ENCODE data around the gene PPP2R5C.

The PPP2R5C gene

DNA sequence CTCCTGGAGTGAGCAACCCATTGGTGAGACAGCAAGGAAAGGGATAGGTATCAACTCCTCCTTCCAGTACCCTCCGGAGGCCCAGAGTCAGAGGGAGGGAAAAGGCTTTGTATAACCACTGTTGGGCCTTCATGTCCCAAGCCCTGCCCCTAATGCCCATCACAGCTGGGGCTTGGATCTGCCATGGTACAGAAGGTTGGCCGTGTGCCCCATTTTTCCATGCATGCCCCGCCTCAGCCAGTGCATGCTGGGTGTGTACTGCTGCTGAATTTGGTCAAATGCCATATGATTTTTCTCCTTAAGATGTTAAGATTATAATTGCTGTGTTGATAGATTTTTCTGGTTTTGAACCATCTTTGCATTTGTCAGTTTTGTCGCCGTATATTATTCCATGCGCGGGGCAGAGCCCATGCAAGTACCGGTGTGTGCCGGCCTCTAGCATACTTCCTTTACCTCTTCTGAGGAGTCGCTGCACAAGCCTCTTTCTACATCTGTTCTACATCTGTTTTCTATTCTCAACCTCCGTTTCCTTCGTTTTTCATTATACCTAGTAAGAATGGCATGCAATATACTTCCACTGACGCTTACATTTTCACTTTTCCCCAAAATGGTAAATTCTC is 26.6 kb downstream of the PPP2R5C start:
- no peak for DNase-seq
- H3K9me3 ChIP-seq (ENCODE audit: severe bottlenecking) = no peaks in the 10 kb centered on the region
- no peak overlapping the region for H3K4me3 ChIP-seq (ENCODE audit: low read depth, low read length)
- no peak for TF ChIP-seq CTCF (IDR thresholded peaks at IDR 0.05; ENCODE audit: low read depth, low read length)
- no peaks in the 10 kb centered on the region for H3K27me3 ChIP-seq (ENCODE audit: insufficient read depth, low read depth, severe bottlenecking)
- H3K36me3 ChIP-seq = no peaks in the 10 kb centered on the region
- no peak overlapping the region for H3K27ac ChIP-seq

- Histone ChIP-seq H3K27ac (no peak overlapping the region), H3K36me3 (no peaks in the 10 kb centered on the region), H3K9me3 (ENCODE audit: severe bottlenecking) (peaks cover 4% of the 10 kb centered on the region), H3K4me3 (ENCODE audit: low read depth, low read length) (no peak overlapping the region), H3K27me3 (ENCODE audit: insufficient read depth, low read depth, severe bottlenecking) (no peaks in the 10 kb centered on the region)
- no peak for DNase-seq
- TF ChIP-seq CTCF (IDR thresholded peaks at IDR 0.05; ENCODE audit: low read depth, low read length) = no peak
Observed at GRCh38 chr14:101789222-101789621, 27.7 kb downstream of the PPP2R5C start.

GRCh38 chr14:101790232-101790631 is 28.7 kb downstream of the PPP2R5C start:
- TF ChIP-seq CTCF (IDR thresholded peaks at IDR 0.05; ENCODE audit: low read depth, low read length) = no peak
- Histone ChIP-seq H3K27me3 (ENCODE audit: insufficient read depth, low read depth, severe bottlenecking) (no peaks in the 10 kb centered on the region), H3K36me3 (no peaks in the 10 kb centered on the region), H3K9me3 (ENCODE audit: severe bottlenecking) (peaks cover 4% of the 10 kb centered on the region), H3K4me3 (ENCODE audit: low read depth, low read length) (no peak overlapping the region), H3K27ac (no peak overlapping the region)
- no peak for DNase-seq

- no peak overlapping the region for H3K27ac ChIP-seq
- no peak for DNase-seq
- H3K27me3 ChIP-seq (ENCODE audit: insufficient read depth, low read depth, severe bottlenecking) = no peaks in the 10 kb centered on the region
- H3K9me3 ChIP-seq (ENCODE audit: severe bottlenecking) = peaks cover 4% of the 10 kb centered on the region
- TF ChIP-seq CTCF (IDR thresholded peaks at IDR 0.05; ENCODE audit: low read depth, low read length) = no peak
- no peaks in the 10 kb centered on the region for H3K36me3 ChIP-seq
- H3K4me3 ChIP-seq (ENCODE audit: low read depth, low read length) = no peak overlapping the region
Observed at GRCh38 chr14:101791919-101792572, 30.5 kb downstream of the PPP2R5C start.

- Histone ChIP-seq H3K36me3 (no peaks in the 10 kb centered on the region), H3K27me3 (ENCODE audit: insufficient read depth, low read depth, severe bottlenecking) (no peaks in the 10 kb centered on the region), H3K4me3 (ENCODE audit: low read depth, low read length) (no peak overlapping the region), H3K27ac (no peak overlapping the region), H3K9me3 (ENCODE audit: severe bottlenecking) (peaks cover 4% of the 10 kb centered on the region)
- DNase-seq = no peak
- TF ChIP-seq CTCF (IDR thresholded peaks at IDR 0.05; ENCODE audit: low read depth, low read length) = no peak
Observed at GRCh38 chr14:101796016-101796415, 34.5 kb downstream of the PPP2R5C start.

GRCh38 chr14:101796479-101796878 is 35.0 kb downstream of the PPP2R5C start:
- no peak for TF ChIP-seq CTCF (IDR thresholded peaks at IDR 0.05; ENCODE audit: low read depth, low read length)
- DNase-seq = peak; percentile 59
- H3K36me3 ChIP-seq = no peaks in the 10 kb centered on the region
- H3K4me3 ChIP-seq (ENCODE audit: low read depth, low read length) = no peak overlapping the region
- peaks cover 4% of the 10 kb centered on the region for H3K9me3 ChIP-seq (ENCODE audit: severe bottlenecking)
- H3K27ac ChIP-seq = no peak overlapping the region
- H3K27me3 ChIP-seq (ENCODE audit: insufficient read depth, low read depth, severe bottlenecking) = no peaks in the 10 kb centered on the region
